ENCODE data around the gene DIS3L2. TPM values are rescaled to one million over a fixed set of nuclear protein-coding genes. Genes with fewer than 3 reads are reported as not detected.
A peak's percentile ranks its signal among the peaks of the same experiment; 100 is the strongest.
"Not testable (repeated sequence)": the region's sequence is repeated elsewhere in the genome, so short reads cannot be mapped to it uniquely, and the experiment has no call there.

DIS3L2 gene
- total and polyA plus RNA-seq, 2 experiments from 2014 or later: 15.2 to 25.3 TPM

GRCh38 chr2:232384466-232384865, 423.0 kb downstream of the DIS3L2 start:
- no peaks in the 10 kb centered on the region for H3K9me3 Mint-ChIP-seq
- Histone ChIP-seq H3K27ac (ENCODE audit: low read depth) (no peak overlapping the region), H2AFZ (no peak overlapping the region), H3K4me1 (ENCODE audit: insufficient read depth) (peaks cover 15% of the 10 kb centered on the region), H4K20me1 (replicated peaks; ENCODE audit: insufficient read depth) (no peaks in the 10 kb centered on the region), H3K27me3 (ENCODE audit: insufficient read depth) (peaks cover 77% of the 10 kb centered on the region), H3K9me2 (ENCODE audit: insufficient read depth) (no peaks in the 10 kb centered on the region), H3K79me2 (replicated peaks; ENCODE audit: insufficient read depth) (no peaks in the 10 kb centered on the region), H3K4me2 (no peak overlapping the region), H3K4me3 (no peak overlapping the region), H3K36me3 (ENCODE audit: insufficient read depth) (no peaks in the 10 kb centered on the region), H3F3A (replicated peaks; ENCODE audit: low read depth) (peaks cover 3% of the 10 kb centered on the region; the same call in 1 of the 2 replicates)
- ATAC-seq (no peak), DNase-seq (ENCODE audit: low spot score) (no peak)
- H3K36me3 Mint-ChIP-seq (ENCODE audit: low read depth): no peaks in the 10 kb centered on the region; the same call in 1 of the 3 replicates
- H3K4me1 Mint-ChIP-seq: peaks cover 14% of the 10 kb centered on the region
- no peak overlapping the region for H3K27ac Mint-ChIP-seq
- TF ChIP-seq, protein P1, sequence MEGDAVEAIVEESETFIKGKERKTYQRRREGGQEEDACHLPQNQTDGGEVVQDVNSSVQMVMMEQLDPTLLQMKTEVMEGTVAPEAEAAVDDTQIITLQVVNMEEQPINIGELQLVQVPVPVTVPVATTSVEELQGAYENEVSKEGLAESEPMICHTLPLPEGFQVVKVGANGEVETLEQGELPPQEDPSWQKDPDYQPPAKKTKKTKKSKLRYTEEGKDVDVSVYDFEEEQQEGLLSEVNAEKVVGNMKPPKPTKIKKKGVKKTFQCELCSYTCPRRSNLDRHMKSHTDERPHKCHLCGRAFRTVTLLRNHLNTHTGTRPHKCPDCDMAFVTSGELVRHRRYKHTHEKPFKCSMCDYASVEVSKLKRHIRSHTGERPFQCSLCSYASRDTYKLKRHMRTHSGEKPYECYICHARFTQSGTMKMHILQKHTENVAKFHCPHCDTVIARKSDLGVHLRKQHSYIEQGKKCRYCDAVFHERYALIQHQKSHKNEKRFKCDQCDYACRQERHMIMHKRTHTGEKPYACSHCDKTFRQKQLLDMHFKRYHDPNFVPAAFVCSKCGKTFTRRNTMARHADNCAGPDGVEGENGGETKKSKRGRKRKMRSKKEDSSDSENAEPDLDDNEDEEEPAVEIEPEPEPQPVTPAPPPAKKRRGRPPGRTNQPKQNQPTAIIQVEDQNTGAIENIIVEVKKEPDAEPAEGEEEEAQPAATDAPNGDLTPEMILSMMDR (conservative IDR thresholded peaks at IDR 0.05; ENCODE audit: low read depth in 2 of 2): no peak
- TF ChIP-seq CREB1 (CRISPR knock-in tag; IDR thresholded peaks at IDR 0.05; ENCODE audit: low read depth) (no peak), ZNF114 (CRISPR knock-in tag; IDR thresholded peaks at IDR 0.05) (no peak), NANOG (IDR thresholded peaks at IDR 0.05; ENCODE audit: borderline replicate concordance) (no peak), ZNF331 (CRISPR knock-in tag; IDR thresholded peaks at IDR 0.05; ENCODE audit: low read depth) (no peak), EZH2 (IDR thresholded peaks at IDR 0.05; ENCODE audit: low read depth, unreplicated experiment) (no peak), EZH2phosphoT487 (IDR thresholded peaks at IDR 0.05; ENCODE audit: unreplicated experiment) (no peak), ZNF462 (CRISPR knock-in tag; IDR thresholded peaks at IDR 0.05) (no peak)
- TF ChIP-seq, protein P2, sequence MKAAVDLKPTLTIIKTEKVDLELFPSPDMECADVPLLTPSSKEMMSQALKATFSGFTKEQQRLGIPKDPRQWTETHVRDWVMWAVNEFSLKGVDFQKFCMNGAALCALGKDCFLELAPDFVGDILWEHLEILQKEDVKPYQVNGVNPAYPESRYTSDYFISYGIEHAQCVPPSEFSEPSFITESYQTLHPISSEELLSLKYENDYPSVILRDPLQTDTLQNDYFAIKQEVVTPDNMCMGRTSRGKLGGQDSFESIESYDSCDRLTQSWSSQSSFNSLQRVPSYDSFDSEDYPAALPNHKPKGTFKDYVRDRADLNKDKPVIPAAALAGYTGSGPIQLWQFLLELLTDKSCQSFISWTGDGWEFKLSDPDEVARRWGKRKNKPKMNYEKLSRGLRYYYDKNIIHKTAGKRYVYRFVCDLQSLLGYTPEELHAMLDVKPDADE (IDR thresholded peaks at IDR 0.05): no peak
- peaks cover 60% of the 10 kb centered on the region for H3K27me3 Mint-ChIP-seq (ENCODE audit: insufficient read depth, low read depth, poor library complexity)
- H3K4me3 Mint-ChIP-seq: no peak overlapping the region

GRCh38 chr2:232385058-232385457, 423.5 kb downstream of the DIS3L2 start:
- not testable (repeated sequence) for DNase-seq (ENCODE audit: low spot score); H3K36me3 Mint-ChIP-seq (ENCODE audit: low read depth); H3K9me3 Mint-ChIP-seq

More at GRCh38 chr2:232385058-232385457, 423.5 kb downstream of the DIS3L2 start:
- not testable (repeated sequence) for H3K4me2 ChIP-seq; H3K4me3 Mint-ChIP-seq; ATAC-seq; H3K9me2 ChIP-seq (ENCODE audit: insufficient read depth); H4K20me1 ChIP-seq (replicated peaks; ENCODE audit: insufficient read depth); H3K79me2 ChIP-seq (replicated peaks; ENCODE audit: insufficient read depth); H2AFZ ChIP-seq; H3K27ac Mint-ChIP-seq; H3K36me3 ChIP-seq (ENCODE audit: insufficient read depth); H3K27ac ChIP-seq (ENCODE audit: low read depth); H3F3A ChIP-seq (replicated peaks; ENCODE audit: low read depth)
- Mint-ChIP-seq H3K4me1 (peaks cover 19% of the 10 kb centered on the region), H3K27me3 (ENCODE audit: insufficient read depth, low read depth, poor library complexity) (peaks cover 66% of the 10 kb centered on the region)
- Histone ChIP-seq H3K4me3 (0 out of 2 replicates have a peak overlapping the region, but pooled peaks have one; percentile 76), H3K4me1 (ENCODE audit: insufficient read depth) (peaks cover 19% of the 10 kb centered on the region), H3K27me3 (ENCODE audit: insufficient read depth) (peaks cover 83% of the 10 kb centered on the region)
